GM21526 (cell line): ENCODE results near the gene PSD4.
A peak's percentile ranks its signal among the peaks of the same experiment; 100 is the strongest.

Source experiments
- ATAC-seq: cut with Tn5 transposase; IDR thresholded peaks from one replicate; pipeline ENCODE4 v1.9.1; 2021; ENCODE audit warnings: moderate library complexity; ENCODE audit not compliant: unreplicated experiment, low FRiP score

The PSD4 gene

GRCh38 chr2:113203217-113203530 is 29.4 kb downstream of the PSD4 start:
- no peak for ATAC-seq

DNA sequence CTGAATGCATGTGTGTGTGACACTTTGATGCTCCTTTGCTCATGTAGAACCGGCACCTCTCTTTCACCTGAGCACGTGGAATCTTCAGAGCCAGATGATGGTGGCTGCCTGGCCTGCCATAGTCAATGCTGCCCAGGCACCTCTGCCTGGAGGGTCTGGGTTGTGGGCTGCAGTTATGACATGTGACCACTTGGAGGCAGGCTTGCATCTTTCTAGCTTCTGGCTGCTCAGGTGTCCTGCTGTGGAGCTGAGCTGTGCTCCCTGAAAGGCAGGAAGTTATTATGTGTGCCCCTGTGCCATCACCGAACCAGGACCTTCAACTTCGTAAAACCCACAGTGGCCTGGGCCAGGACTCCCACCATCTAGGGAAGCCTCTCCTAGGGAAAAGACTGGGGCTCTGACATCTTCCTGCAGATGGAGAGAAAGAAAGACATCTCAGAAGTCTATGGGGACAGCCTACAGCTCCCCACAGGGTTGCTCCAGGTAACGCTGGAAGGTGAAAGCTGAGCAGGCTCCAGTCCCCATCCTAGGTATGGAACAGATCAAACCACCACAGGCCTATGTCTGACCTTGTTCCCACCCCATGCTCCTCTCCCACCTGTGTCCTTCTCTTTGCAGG is 30.2 kb downstream of the PSD4 start:
- peak; percentile 76 for ATAC-seq

DNA sequence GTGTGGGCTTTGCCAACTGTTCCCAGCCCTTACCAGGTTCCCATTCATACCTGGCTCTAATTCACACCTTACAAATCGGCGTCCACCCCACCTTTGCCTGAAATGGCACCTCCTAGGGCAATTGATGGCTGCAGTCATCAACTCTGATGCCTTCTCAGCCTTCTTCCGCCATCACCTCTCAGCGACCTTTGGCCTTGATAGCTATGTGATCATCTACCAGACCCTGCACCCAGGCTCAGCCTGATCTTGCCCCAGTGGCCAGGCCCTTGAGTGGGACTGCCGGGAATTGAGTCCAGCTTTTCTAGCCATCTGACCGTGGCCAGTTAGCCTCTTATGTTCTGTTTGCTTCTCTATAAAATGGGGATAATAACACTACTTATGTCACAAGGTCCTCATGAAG is 32.5 kb downstream of the PSD4 start:
- ATAC-seq, result no peak

DNA sequence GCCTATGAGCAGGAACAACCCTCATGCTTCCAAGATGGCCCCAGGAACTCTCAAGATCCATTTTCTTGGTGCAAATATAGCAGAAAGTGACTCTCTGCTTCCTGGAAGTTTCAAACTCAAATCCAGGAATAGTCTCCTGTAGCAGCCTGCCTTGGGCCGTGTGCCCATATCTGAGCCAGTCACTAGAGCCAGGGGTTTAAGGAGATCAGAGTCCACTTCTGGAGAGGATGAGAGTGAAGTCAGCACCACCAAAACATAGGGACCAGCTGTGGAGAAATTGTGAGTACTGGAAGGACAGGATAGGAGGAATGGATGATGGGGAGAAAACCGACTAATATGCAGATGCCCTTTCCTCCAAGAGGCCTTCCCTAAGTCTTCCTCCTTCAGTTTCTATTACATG is 33.2 kb downstream of the PSD4 start:
- ATAC-seq, result no peak

GRCh38 chr2:113208396-113208795 is 34.6 kb downstream of the PSD4 start:
- ATAC-seq, result no peak

DNA sequence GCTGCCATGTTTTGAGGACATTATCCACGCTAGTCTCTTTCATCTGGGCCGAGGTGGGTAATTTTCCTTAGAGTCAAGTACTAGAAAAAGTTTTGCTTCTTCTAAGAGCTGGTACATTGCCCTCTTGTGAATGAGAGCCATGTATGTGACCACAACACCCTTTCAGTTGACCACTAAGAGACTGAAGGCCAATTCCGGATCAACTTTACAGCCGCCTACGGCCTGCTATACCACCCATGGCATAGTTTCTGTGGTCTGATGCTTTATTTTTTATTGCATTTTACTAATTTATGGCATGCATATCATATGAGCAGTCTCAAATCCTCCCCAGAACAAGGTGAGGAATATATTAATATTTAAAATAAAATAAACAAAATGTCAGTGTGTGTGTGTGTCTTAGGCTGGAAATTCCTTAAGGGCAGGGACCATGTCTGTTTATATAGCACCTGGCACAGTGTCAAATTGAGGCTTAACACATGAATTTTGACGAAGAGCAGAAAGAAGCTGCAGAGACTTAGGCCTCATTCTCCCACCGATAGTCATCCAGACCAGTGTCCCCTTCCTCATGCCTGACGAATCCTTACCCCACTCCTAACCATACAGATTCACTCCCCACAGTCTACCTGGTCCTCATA is 35.4 kb downstream of the PSD4 start:
- ATAC-seq, result no peak

DNA sequence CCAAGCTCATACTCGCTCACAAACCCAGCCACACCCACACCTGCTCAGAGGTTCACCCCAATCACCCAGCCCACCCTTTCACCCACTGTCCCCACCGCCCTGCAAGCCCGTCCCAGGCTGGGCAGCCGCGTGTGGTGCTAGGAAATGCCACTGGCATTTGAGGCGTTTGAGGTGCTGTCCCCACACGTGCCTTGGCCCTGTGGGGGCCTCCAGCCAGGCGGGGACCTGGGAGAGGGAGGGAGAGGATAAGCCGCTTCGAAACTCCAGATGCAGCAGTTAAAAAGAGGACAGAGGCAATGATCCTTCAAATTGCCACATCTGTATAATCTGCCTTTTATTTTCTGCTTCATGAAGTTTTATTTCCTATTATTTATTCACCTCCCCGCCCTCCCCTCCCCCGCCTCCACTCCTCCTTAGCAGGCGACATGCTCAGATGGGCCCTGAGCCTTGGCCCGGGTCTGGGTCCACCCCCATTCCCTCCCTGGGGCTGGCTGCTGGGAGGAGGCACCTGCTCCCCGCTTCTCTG is 35.9 kb downstream of the PSD4 start:
- no peak for ATAC-seq

DNA sequence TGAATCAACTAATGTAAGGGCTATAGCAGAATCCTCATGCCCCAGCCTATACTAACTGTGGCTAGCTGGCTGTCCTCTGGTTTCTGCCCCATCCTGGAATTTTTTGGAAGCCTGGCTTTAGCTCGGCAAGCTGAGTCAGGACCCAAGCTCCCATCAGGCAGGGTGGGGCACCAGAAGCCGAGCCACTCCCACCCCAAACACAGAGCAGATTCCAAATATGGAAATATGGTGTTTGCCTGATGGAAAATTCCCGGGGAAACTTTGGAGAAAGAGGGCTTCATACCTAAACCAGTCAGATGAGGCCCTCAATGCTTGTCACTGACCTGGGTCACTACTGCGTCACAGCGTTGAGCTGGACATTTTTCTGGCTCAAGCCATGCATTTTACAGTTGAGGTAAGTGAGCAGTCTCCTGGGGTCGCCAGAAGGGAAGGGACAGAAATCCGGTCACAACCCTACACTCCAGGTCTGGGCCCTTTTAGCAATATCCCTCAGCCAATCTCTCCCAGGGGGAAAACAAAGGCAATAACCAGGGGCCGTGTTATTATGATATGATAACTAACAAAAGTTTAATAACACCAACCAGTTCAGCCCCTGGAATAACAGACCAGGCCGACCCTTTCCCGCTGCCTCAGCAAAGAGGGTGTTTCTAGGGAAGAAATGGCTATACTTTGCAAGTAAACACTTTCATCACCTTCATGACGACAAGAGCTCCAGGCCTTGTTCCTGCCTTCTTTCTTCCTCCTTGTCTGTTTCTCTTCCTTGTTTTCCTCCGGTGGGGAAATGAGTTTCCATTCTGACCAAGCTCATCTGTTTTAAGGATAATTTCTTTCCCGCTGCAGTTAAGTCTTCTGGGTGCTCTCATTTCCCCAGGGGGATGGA is 37.7 kb downstream of the PSD4 start:
- ATAC-seq, result no peak

GRCh38 chr2:113212245-113213060 is 38.7 kb downstream of the PSD4 start:
- ATAC-seq, result no peak

GRCh38 chr2:113213061-113213930 is 39.5 kb downstream of the PSD4 start:
- ATAC-seq, result no peak

GRCh38 chr2:113214141-113214540 is 40.4 kb downstream of the PSD4 start:
- no peak for ATAC-seq

- no peak for ATAC-seq
These were observed 41.3 kb downstream of the PSD4 start for GRCh38 chr2:113215056-113215455.

GRCh38 chr2:113216321-113216720 is 42.5 kb downstream of the PSD4 start:
- no peak for ATAC-seq

DNA sequence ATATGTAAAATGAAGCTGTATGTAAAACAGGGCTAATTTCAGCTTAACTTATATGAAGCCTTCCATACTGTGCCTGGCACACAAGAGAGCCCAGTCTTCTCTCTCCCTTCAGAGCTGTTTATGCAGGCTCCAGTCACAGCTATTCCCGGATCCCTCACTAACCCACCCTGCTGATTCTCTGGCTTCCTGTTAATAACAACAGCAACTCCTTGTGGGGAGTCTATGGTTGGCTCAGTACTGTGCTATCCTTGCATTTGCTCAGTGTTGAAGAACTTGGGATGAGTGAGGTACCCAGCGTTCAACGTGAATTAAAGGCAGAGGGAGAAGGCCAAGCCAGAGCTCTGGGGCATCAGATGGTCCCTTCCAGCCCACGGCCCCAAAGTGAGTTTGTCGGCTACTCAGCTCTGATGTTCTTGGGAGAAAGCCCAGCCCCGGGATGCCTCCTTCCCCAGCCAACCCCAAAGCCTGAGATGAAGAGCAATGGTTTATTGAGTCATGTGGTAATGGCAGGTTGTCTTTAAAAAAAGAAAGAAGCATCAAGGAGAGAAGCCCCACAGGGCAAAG is 43.2 kb downstream of the PSD4 start:
- ATAC-seq, result no peak

- ATAC-seq, result no peak
These were observed 43.9 kb downstream of the PSD4 start for GRCh38 chr2:113217455-113218282.

DNA sequence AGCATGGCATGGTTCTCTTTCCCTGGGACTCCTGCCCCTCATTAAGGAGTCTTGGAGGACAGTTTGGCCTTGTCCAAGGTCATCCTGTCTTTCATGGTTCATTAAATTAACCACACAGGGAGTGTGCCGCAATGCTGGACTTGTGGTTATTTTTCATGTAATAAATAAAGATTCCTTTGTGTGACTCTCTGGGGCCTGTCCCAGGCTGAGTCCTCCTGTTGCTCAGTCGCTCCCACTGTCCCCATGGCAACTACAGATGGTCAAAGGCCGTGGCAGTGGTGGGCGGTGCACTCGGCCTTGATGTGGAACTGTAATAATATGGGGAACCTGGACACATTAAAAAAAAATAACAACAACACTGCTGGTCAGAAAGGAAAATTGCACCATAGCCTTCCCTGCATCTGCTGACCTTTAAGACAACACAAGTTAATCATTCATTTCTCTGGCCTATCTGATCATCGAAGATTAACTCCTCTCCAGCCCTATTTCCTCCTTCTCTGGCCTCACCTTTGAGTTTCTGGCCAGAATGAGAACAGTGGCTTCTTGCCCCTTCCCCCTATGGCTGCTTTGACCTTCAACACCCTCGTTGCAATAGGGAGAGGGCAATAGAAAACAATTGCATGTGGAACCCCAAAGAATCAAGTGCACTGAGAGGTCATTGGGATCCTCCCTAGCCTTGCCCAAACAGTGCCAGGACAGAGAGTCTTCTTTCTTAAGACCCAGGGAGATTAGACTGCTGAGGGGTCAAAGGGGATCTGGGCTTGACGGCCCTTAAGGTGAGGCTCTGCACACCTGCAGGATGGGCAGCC is 44.7 kb downstream of the PSD4 start:
- ATAC-seq, result no peak

DNA sequence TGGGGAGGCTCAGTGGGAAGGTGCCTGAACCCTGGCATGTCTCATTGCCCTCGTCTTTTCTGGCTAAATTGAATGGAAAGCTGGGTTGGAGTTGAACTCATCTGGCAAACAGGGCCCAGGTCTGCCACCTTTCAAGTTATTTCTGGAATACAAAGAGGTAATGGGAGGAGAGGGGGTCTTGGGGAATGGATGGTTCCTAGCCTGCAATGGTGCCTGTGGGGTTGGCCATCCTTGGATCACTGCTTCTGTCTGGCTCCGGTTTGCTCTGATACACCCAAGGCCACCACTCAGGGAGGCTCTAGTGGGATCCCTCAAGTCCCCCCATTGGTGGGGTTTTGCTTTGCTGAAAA is 45.3 kb downstream of the PSD4 start:
- no peak for ATAC-seq

GRCh38 chr2:113219525-113219888 is 45.7 kb downstream of the PSD4 start:
- no peak for ATAC-seq
